ENCODE measurements around the gene CPT1B. TPM values are rescaled to one million over a fixed set of nuclear protein-coding genes. Genes with fewer than 3 reads are reported as not detected.
A peak's percentile ranks its signal among the peaks of the same experiment; 100 is the strongest.
"Not testable (repeated sequence)": the region's sequence is repeated elsewhere in the genome, so short reads cannot be mapped to it uniquely, and the experiment has no call there.

The CPT1B gene
- total RNA-seq, 1 experiment from 2014 or later = 10.4 TPM

DNA sequence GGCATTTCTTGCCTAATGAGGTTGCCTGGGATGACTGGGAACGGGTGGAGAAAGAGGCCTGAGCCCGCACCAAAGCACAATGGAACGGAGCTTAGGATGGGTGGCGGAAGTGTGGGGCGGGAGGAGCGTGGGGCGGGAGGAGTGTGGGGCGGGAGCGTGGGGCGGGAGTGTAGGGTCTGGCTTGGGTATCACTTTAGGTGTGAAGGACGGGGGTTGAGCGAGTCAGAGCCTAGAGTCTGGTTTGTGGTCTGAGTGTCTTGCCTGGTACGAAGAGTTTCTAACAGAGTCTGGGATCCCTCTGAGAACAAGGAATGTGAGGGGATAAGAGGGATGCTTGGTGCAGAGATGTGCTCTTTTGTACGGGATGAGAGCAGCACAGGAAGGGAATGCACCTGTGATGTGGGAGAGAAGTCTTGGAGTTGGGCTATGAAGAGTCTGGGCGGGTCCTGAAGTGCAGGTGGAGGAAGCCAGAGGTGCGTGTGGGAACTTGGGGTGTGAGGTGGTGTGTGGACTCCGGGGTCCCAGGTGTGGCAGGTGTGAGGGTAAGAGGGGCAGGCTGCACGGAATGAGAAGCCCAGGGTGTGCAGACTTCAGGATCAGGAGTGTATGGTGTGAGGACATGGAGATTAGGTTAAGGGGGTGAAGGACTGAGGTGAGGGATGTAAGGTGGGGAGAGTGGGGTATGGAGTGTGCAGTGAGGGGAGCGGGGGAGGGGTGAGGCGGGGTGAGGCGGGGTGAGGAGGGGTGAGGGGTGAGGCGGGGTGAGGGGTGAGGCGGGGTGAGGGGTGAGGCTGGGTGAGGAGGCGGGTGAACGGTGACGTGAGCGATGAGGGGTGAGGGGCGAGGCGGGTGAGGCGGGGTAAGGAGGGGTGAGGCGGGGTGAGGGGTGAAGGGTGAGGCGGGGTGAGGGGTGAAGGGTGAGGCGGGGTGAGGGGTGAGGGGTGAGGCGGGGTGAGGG, 16.5 kb downstream of the CPT1B start:
- DNase-seq (ENCODE audit: low read depth) = no peak
- in situ Hi-C loops (cut with HindIII; ENCODE audit: low pct_unique_long_range_greater_than_20kb, low sequenced_read_pairs) = no loop called here

DNA sequence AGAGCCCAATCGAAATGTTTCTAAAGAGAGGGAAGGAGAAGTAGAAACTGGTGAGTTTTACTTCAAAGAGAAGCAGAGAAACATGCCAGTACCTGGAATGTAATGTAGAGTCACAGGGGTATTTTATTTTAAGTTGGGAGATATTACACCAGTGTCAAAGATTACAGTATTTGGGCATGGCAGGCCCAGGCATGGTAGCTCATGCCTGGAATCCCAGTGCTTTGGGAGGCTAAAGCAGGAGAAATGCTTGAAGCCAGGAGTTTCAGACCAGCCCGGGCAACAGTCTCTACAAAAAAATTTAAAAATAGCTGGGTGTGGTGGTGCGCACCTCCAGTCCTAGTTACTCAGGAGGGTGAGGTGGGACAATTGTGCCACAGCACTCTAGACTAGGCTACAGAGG, 18.2 kb downstream of the CPT1B start:
- in situ Hi-C loops (cut with HindIII; ENCODE audit: low pct_unique_long_range_greater_than_20kb, low sequenced_read_pairs) = no loop called here
- no peak for DNase-seq (ENCODE audit: low read depth)

DNA sequence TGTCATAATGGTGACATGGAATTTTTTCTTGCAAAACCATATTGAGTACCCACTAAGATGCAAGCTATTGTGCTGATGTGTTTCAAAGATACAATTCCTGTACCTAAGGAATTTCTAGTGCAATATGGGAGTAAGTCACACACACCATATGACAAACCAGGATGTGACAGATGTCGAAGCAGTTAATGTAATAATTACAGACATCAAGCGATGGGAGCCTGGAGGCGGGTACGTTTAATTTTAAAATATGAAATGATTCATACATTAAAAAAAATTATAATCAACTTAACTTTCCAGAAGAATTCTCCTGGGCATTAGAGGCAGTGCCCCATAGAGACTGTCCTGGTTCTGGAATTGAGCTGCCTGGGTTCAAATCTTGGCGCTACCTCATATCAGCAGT, 21.5 kb downstream of the CPT1B start:
- in situ Hi-C loops (cut with HindIII; ENCODE audit: low pct_unique_long_range_greater_than_20kb, low sequenced_read_pairs) = no loop called here
- DNase-seq (ENCODE audit: low read depth) = no peak

DNA sequence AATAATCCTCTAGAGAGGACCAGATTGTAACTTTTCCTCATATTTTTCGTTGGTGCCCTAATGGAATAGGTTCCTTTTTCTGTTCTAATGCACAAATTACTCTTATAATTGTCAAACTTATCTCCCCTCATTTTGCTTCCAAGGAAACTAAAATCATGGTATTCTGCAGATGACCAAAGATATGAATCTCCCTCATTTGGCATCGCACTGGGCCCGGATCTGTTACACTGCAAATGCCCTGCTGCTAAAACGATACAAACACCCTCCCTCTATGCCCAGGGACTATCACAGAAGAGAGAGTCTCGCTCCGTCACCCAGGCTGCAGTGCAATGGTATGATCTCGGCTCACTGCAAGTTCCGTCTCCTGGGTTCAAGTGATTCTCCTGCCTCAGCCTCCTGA, 24.9 kb downstream of the CPT1B start:
- in situ Hi-C loops (cut with HindIII; ENCODE audit: low pct_unique_long_range_greater_than_20kb, low sequenced_read_pairs) = no loop called here
- no peak for DNase-seq (ENCODE audit: low read depth)

DNA sequence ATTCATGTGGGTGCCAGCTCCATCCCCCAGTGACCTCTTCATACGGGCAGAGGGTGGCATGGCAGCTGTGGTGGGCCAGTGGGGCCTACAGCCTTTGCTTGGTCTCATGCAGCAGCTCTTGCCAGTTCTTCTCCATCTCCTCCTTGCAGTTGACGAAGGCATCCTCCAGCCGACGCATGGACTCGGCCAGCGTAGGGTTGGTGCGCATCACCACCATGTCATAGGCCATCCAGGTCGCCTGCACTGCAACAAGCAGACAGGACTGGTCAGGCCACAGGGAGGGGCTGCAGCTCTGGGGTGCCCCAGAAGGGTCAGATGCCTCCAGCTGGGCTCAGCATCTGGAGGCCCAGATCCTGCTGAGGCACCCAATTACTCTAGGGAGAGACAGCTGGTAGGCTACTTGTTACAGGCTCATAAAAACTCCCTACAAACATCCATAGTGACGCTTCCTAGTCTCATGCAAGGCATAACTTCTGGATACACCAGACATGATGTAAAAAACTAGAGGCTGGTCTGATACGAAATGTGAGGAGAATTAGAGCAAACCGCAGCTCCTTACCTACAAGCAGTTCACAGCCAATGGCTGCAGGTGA, 27.0 kb downstream of the CPT1B start:
- in situ Hi-C loops (cut with HindIII; ENCODE audit: low pct_unique_long_range_greater_than_20kb, low sequenced_read_pairs) = no loop called here

DNA sequence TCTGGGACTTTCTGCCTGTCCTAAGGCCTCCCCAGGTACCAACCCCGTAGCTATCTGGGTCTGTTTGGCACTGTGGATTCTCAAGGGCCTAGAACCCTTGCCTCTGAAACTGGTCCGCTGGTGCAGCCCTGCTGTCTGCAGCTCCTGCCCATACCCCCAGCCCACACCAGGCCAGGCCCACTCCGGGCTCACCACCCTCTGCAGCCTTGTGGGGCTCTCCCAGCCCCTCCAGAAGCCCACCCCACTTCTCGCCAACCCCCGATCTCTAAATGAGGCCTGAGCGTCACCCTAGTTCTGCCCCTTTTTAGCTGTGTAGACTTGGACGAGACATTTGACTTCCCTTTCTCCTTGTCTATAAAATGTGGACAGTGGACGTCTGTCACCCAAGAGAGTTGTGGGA, 27.8 kb downstream of the CPT1B start:
- DNase-seq (ENCODE audit: low read depth) = no peak
- in situ Hi-C loops (cut with HindIII; ENCODE audit: low pct_unique_long_range_greater_than_20kb, low sequenced_read_pairs) = no loop called here

More for the DNA sequence above, 27.0 kb downstream of the CPT1B start:
- no peak for DNase-seq (ENCODE audit: low read depth)

DNA sequence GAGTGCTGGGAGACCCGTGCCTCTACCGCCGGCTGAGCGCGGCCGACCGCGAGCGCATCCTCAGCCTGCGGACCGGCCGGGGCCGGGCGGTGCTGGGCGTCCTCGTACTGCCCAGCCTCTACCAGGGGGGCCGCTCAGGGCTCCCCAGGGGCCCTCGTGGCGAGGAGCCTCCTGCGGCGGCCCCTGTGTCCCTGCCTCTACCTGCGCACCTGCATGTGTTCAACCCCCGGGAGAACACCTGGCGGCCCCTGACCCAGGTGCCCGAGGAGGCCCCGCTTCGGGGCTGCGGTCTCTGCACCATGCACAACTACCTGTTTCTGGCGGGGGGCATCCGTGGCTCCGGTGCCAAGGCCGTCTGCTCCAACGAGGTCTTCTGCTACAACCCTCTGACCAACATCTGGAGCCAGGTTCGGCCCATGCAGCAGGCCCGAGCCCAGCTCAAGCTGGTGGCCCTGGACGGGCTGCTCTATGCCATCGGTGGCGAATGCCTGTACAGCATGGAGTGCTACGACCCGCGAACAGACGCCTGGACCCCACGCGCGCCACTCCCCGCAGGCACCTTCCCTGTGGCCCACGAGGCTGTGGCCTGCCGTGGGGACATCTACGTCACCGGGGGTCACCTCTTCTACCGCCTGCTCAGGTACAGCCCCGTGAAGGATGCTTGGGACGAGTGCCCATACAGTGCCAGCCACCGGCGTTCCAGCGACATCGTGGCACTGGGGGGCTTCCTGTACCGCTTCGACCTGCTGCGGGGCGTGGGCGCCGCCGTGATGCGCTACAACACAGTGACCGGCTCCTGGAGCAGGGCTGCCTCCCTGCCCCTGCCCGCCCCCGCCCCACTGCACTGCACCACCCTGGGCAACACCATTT, 29.1 kb downstream of the CPT1B start:
- in situ Hi-C loops (cut with HindIII; ENCODE audit: low pct_unique_long_range_greater_than_20kb, low sequenced_read_pairs) = no loop called here
- no peak for DNase-seq (ENCODE audit: low read depth)

DNA sequence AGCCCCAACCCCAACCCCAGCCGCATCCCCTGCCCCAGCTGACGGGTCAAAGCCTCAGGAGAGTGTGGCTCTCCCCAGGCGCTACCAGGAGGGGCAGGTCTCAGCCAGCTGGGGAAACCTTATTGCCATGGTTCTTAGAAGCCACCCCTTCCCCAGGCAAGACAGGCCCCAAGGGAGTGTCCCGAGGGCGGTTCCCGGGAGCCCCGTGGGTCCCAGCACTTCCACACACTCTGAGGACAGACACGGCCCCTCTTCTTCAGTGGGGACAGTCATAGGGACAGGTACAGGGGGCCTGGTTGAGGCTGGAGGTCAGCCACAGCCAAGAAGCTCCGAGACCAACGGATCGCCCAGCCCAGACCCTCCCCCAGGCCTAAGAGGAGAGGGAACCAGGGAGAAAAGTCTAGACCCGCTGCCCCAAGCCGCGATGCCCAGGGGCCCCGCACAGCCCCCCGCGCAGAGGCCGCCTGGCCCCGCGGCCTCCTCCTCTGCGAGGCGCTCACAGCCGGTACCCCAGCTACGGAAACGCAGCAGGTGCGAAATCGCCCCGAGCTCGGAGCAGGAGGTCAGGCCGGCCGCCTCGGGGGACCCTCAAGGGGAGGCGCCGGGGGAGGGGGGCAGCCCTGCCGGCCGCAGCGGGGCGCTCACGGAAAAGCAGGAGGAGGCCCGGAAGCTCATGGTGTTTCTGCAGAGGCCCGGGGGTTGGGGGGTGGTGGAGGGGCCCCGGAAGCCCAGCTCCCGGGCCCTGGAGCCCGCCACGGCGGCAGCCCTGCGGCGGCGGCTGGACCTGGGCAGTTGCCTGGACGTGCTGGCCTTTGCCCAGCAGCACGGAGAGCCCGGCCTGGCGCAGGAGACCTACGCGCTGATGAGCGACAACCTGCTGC, 29.9 kb downstream of the CPT1B start:
- in situ Hi-C loops (cut with HindIII; ENCODE audit: low pct_unique_long_range_greater_than_20kb, low sequenced_read_pairs) = no loop called here
- no peak for DNase-seq (ENCODE audit: low read depth)

DNA sequence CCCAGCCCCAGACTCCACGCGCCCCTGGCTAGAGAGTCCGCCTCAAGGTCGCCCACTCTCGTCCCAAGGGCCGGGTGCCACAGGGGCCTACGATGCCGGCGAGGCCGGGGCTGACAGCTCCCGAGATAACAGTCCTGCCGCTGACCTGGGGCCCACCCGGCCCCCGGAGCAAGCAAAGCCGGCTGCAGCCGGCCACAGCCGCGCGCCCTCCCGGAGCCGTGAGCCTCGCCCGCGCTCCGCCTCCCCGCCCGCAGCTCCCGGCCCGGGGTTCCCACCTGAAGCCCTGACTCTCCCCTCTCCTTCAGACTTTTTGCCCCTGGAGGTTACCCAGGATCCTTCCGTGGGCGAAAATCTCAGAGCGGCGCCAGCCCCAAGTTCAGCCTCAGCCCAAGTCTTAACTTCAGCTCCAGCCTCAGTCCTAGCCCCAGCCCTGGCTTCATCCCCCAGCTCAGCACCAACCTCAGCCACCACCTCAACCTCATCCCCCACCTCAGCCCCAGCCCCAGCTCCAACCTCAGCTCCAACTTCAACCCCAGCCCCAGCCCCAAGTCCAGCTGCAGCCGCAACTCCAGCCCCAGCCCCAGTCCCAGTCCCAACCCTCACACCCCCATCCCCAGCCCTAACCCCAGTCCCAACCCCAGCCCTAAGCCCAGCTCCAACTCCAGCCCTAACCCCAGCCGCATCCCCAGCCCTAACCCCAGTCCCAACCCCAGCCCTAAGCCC, 30.8 kb downstream of the CPT1B start:
- DNase-seq (ENCODE audit: low read depth) = no peak
- in situ Hi-C loops (cut with HindIII; ENCODE audit: low pct_unique_long_range_greater_than_20kb, low sequenced_read_pairs) = no loop called here

DNA sequence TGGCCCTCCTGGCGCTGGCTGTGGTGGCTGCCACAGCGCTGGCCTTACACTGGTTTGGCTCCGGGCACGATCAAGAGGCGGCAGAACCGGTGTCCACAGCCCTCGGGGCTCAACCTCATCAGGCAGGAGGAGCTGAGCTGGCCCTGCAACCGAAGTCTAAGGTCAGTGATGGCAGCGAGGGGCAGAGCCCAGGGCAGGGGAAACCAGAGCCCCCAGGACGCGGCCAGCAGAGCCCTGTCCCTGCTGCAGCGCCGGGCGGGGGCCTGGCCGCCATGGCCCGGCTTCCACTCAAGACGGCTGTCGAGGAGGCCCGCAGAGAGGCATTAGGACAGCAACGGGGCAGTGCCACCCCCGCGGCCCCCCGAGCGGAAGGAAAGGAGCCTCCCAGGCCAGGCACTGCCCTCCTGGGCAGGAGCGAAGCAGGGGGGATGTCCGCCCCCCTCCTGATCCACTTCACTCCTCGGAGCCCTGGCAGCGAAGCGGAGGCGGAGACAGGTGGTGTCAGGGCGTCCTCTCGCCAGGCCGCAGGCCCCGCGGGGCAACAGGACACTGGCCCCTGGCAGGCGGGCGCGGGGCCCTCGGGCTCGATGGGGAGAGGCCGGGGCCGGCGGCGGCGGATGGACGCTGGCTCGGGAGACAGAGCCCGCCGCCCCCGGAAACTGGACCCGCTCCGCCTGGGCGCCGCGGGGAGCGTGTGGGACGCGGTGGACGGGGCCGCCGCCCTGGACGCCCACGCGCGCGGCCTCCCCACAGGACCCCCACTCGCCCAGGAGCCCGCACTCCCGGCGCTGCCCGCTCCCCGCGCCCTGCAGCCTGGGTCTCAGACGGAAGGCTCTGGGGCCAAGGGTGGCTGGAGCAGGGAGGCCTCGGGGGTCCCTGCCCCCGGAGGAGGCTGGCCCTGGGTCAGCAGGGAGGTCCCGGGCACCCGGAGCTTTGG, 31.6 kb downstream of the CPT1B start:
- DNase-seq (ENCODE audit: low read depth) = no peak
- in situ Hi-C loops (cut with HindIII; ENCODE audit: low pct_unique_long_range_greater_than_20kb, low sequenced_read_pairs) = no loop called here

DNA sequence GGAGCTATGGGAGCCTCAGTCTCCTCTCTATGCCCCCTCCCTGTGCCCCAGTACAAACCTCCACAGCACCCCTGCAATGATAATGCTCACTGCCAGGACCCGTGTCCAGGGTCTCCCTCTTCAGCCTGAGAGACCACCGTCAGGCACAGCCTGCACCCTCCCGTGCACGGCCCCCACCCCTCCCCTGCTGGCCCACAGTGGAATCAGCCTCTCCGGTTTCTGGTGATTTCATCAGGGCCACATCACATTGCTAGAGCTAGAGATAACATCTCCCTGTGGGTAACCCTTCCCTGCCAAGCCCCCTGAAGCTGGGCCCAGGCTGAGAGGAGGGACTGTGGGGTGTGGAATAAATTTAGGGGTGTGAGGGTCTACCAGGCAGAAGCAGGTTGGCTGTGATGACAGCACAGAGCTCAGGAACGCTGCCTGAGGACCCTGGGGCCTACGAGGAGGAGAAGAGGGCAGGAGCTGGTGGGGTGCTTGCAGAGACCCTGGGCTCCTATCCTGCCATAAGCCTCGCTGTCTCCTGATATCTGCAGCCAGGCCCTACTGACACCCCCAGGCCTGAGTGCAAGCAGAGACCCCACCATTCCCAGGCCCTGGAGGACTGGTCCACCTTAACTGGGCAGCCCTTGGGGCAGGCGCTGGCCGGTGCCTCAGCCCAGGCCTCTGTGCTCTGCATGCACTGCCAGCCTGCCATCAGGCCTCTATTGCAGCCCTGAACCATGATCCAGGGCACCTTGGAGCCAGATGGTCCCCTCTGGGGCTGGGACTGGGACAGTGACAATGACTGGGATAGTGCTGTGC, 32.5 kb downstream of the CPT1B start, which contains the start of gene KLHDC7B:
Gene KLHDC7B, plus strand, starts transcription at position 378 of the 804 bp plus-strand sequence. Its CDS starts 345 bp downstream, at position 723.
- in situ Hi-C loops (cut with HindIII; ENCODE audit: low pct_unique_long_range_greater_than_20kb, low sequenced_read_pairs) = no loop called here
- DNase-seq (ENCODE audit: low read depth) = no peak

DNA sequence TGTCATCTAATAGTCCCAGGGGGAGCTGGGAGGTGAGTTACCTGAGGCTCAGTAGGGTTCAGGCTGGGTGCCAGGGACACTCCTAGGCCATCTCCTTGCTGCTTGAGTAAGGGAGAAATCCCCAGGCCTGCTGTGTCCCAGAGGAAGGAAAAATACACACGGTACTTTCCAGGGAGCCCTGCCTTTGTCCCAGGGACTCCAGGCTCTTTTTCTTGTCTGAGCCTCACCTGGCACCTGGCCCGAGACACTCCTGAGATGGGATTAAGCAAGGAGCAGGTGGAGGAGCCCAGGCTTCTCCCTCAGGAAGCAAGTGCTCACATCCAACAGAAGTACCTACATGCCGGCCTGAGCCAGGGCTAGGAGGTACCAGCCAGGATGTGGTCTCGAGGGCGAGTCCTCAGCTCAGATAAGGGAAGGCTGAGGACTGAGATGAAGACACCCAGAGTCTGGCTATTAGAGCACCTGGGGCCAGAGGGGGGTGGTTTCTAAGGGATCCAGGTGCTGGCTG, 33.4 kb downstream of the CPT1B start:
- in situ Hi-C loops (cut with HindIII; ENCODE audit: low pct_unique_long_range_greater_than_20kb, low sequenced_read_pairs) = no loop called here
- DNase-seq (ENCODE audit: low read depth) = no peak

DNA sequence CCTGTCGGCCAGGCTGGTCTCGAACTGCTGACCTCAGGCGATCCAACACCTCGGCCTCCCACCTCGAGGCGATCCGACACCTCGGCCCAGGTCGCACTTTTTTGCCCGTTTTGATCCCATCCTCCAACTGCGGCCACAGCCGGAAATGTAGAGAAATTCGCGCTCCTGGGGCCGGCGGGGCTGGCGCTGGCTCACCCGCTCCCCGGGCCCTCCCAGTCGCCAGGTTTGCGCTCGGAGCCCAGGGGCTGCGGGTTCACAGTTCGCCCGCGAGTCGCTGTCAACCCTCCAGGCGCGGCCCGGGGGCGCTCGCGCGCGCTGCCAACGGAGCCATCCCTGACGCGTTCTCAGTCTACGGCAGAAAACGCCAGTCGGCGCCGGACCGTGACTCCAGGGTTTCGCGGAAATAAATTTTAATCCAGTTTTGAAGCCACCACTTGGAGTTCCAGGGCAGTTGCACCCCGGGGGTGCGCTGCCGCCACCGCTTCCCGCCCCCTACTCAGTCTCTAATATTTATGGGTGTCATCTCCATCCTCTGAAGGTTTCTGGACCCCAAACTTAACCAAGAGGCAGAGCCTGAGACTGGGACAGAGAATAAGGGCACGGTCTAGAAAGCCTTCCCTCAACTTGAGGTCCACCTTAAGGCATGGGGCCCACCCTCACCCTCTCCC, 34.0 kb downstream of the CPT1B start:
- DNase-seq (ENCODE audit: low read depth) = peak; percentile 83
- in situ Hi-C loops (cut with HindIII; ENCODE audit: low pct_unique_long_range_greater_than_20kb, low sequenced_read_pairs) = no loop called here

DNA sequence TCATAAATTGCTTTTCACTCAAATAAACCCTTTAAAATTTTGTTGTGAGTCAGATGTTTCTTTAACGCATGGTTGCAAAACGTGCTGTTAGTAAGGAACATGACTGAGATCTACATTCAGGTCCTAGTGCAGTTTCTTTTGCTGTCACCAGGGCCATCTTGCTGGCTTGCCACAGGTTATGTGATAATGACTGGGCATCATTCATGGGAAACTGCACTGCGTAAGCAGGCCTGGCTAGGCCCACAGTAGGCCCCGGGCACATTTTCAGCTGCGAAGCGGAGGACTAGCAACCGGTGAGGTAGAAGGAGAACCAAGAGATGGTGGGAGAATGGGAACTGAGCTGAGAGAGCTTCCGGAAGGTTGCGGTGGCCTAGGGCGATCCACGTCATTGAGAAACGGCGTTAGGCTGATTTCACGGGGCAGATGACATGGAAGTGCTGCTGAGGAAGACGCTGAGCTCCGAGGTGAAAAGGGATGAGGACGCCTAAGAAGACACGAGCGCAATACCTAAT, 35.8 kb downstream of the CPT1B start:
- peak; percentile 42 for DNase-seq (ENCODE audit: low read depth)
- in situ Hi-C loops (cut with HindIII; ENCODE audit: low pct_unique_long_range_greater_than_20kb, low sequenced_read_pairs) = no loop called here

DNA sequence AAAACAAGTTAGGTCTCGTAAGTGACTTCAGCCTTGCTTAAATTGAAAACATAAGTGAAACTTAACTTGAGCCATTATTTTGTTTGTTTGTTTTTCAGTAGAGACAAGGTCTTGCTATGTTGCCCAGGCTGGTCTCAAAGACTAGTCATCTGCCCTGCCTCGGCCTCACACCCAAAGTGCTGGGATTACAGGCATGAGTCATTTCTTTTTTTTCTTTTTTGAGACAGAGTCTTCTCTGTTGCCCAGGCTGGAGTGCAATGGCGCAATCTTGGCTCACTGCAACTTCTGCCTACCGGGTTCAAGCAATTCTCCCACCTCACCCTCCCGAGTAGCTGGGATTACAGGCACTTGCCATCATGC, 36.6 kb downstream of the CPT1B start:
- DNase-seq (ENCODE audit: low read depth) = peak; percentile 61
- in situ Hi-C loops (cut with HindIII; ENCODE audit: low pct_unique_long_range_greater_than_20kb, low sequenced_read_pairs) = not testable (repeated sequence)
